ENCODE data around the gene CACNB2.
"Not testable (repeated sequence)": the region's sequence is repeated elsewhere in the genome, so short reads cannot be mapped to it uniquely, and the experiment has no call there.

Gene CACNB2

GRCh38 chr10:18164748-18165361 lies 24.6 kb downstream of the CACNB2 start:
- no peak for DNase-seq (ENCODE audit: low read depth)
- no peak for TF ChIP-seq CTCF (IDR thresholded peaks at IDR 0.05; ENCODE audit: insufficient read depth, low read depth, low read length, missing control alignments)
- H3K4me3 ChIP-seq (ENCODE audit: low read length): no peak overlapping the region

GRCh38 chr10:18178854-18179483 lies 38.7 kb downstream of the CACNB2 start:
- TF ChIP-seq CTCF (IDR thresholded peaks at IDR 0.05; ENCODE audit: insufficient read depth, low read depth, low read length, missing control alignments): no peak
- no peak overlapping the region for H3K4me3 ChIP-seq (ENCODE audit: low read length)
- DNase-seq (ENCODE audit: low read depth): no peak

GRCh38 chr10:18179891-18180290 lies 39.7 kb downstream of the CACNB2 start:
- H3K4me3 ChIP-seq (ENCODE audit: low read length): no peak overlapping the region
- DNase-seq (ENCODE audit: low read depth): no peak
- no peak for TF ChIP-seq CTCF (IDR thresholded peaks at IDR 0.05; ENCODE audit: insufficient read depth, low read depth, low read length, missing control alignments)

GRCh38 chr10:18181382-18181781 lies 41.2 kb downstream of the CACNB2 start:
- not testable (repeated sequence) for H3K4me3 ChIP-seq (ENCODE audit: low read length); DNase-seq (ENCODE audit: low read depth)

- TF ChIP-seq CTCF (IDR thresholded peaks at IDR 0.05; ENCODE audit: insufficient read depth, low read depth, low read length, missing control alignments): no peak
- no peak overlapping the region for H3K4me3 ChIP-seq (ENCODE audit: low read length)
- peak; percentile 55 for DNase-seq (ENCODE audit: low read depth)
These were observed 45.4 kb downstream of the CACNB2 start for GRCh38 chr10:18185621-18186020.

- TF ChIP-seq CTCF (IDR thresholded peaks at IDR 0.05; ENCODE audit: insufficient read depth, low read depth, low read length, missing control alignments): no peak
- no peak for DNase-seq (ENCODE audit: low read depth)
- H3K4me3 ChIP-seq (ENCODE audit: low read length): no peak overlapping the region
These were observed 50.6 kb downstream of the CACNB2 start for GRCh38 chr10:18190840-18191239.

GRCh38 chr10:18194634-18195033 lies 54.4 kb downstream of the CACNB2 start:
- no peak overlapping the region for H3K4me3 ChIP-seq (ENCODE audit: low read length)
- DNase-seq (ENCODE audit: low read depth): no peak

More at GRCh38 chr10:18194634-18195033, 54.4 kb downstream of the CACNB2 start:
- no peak for TF ChIP-seq CTCF (IDR thresholded peaks at IDR 0.05; ENCODE audit: insufficient read depth, low read depth, low read length, missing control alignments)

All from epithelial cell of esophagus (primary cell).